ENCODE measurements around the gene GALC.

DNA sequence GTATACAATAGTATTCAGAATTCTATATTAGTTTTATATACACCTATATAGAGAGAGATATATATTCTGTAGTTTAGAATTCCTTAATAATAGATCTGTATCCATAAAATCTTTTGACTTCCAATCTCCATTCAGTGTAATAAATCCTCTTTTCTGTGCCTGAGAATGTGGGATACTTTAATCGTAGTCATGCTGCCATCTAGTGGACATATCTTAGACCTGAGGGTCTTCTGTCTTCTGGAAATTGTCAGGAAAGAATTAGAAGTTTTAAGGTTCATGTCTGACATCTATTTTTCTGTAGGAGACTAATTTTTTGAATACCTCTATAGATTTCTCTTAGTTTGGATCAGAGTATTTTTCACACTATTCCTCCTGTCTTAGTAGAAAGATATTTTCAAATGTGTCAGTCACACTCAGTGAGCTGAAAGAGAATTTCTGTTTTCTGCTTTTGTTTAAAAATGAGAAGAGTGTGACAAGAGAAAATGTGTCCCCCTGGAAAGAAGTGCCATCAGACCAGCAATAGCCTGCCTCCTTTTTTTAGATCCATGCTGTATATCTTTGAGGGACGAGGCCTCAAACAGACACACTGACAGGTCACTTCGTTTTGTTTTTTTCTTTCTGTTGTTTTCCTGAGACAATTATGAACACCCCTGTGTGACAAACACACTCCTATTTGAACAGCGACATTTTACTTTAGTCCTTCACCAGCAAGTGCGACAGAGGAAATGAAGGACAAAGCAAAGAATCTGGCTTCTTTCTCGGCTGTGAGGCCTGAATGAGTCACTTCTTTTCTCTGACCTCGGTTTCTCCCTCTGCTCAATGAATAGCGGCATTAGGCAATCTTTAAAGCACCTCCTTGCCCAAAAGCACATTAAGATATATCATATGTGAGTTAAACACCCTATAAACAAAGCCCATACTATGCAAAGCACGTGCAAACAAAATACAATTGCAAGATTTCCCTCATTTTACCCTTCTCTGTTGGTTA, 96.3 kb downstream of the GALC start:
- TF ChIP-seq, protein P1, sequence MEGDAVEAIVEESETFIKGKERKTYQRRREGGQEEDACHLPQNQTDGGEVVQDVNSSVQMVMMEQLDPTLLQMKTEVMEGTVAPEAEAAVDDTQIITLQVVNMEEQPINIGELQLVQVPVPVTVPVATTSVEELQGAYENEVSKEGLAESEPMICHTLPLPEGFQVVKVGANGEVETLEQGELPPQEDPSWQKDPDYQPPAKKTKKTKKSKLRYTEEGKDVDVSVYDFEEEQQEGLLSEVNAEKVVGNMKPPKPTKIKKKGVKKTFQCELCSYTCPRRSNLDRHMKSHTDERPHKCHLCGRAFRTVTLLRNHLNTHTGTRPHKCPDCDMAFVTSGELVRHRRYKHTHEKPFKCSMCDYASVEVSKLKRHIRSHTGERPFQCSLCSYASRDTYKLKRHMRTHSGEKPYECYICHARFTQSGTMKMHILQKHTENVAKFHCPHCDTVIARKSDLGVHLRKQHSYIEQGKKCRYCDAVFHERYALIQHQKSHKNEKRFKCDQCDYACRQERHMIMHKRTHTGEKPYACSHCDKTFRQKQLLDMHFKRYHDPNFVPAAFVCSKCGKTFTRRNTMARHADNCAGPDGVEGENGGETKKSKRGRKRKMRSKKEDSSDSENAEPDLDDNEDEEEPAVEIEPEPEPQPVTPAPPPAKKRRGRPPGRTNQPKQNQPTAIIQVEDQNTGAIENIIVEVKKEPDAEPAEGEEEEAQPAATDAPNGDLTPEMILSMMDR (IDR thresholded peaks at IDR 0.05; ENCODE audit: insufficient read depth, low read depth, low read length) = peak; percentile 74
- TF ChIP-seq EZH2 (IDR thresholded peaks at IDR 0.05; ENCODE audit: insufficient read depth, low read length) = no peak

Data from astrocyte (in vitro differentiated cells and primary cell).